Measurements from ENCODE around the gene ESF1. TPM values are rescaled to one million over a fixed set of nuclear protein-coding genes. Genes with fewer than 3 reads are reported as not detected.

ESF1 gene
- total RNA-seq, 1 experiment from 2014 or later, result 36.9 TPM

DNA sequence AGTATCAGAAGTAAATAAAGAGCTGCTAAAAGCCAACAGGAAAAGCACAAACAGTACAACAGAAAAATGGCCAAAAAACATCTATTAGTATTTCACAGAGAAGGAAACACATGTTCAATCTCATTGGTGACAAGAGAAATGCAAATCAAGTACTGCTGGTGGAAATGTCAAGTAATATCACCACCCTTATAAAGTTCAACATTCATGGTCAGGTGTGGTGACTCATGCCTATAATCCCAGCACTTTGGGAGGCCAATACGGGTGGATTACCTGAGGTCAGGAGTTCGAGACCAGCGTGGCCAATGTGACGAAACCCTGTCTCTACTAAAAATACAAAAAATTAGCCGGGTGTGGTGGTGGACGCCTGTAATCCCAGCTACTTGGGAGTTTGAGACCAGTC is 42.8 kb downstream of the ESF1 start:
- no peaks in the 10 kb centered on the region for H3K9me3 ChIP-seq (ENCODE audit: control insufficient read depth, low read depth, low read length)
- no peaks in the 10 kb centered on the region for H4K20me1 ChIP-seq (ENCODE audit: control insufficient read depth, insufficient read depth, insufficient read length)
- H3K27me3 Mint-ChIP-seq (ENCODE audit: low read depth), result no peaks in the 10 kb centered on the region
- H3K4me3 Mint-ChIP-seq, result no peak overlapping the region
- no peak overlapping the region for H3K23ac ChIP-seq (ENCODE audit: insufficient read length, low read depth, low read length)
- H3K9me3 Mint-ChIP-seq, result peaks cover 20 to 24% of the 10 kb centered on the region in 2 experiments
- no peak overlapping the region for H2BK15ac ChIP-seq (ENCODE audit: low read depth, low read length)
- no peak overlapping the region for H2BK120ac ChIP-seq (ENCODE audit: low read depth, low read length, poor library complexity, severe bottlenecking)
- no peak overlapping the region for H3K14ac ChIP-seq (ENCODE audit: insufficient read depth, low read length)
- no peaks in the 10 kb centered on the region for H3K79me1 ChIP-seq (ENCODE audit: insufficient read depth, low read depth, low read length, poor library complexity, severe bottlenecking)
- no peak overlapping the region for H3K4ac ChIP-seq (ENCODE audit: low read depth, low read length)
- H3K27ac Mint-ChIP-seq, result no peak overlapping the region
- TF ChIP-seq, protein P1, sequence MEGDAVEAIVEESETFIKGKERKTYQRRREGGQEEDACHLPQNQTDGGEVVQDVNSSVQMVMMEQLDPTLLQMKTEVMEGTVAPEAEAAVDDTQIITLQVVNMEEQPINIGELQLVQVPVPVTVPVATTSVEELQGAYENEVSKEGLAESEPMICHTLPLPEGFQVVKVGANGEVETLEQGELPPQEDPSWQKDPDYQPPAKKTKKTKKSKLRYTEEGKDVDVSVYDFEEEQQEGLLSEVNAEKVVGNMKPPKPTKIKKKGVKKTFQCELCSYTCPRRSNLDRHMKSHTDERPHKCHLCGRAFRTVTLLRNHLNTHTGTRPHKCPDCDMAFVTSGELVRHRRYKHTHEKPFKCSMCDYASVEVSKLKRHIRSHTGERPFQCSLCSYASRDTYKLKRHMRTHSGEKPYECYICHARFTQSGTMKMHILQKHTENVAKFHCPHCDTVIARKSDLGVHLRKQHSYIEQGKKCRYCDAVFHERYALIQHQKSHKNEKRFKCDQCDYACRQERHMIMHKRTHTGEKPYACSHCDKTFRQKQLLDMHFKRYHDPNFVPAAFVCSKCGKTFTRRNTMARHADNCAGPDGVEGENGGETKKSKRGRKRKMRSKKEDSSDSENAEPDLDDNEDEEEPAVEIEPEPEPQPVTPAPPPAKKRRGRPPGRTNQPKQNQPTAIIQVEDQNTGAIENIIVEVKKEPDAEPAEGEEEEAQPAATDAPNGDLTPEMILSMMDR (conservative IDR thresholded peaks at IDR 0.05), result no peak
- no peak overlapping the region for H2AK5ac ChIP-seq (ENCODE audit: insufficient read length, low read length)
- no peak overlapping the region for H3K18ac ChIP-seq (ENCODE audit: insufficient read length, low read depth, low read length)
- H3K27ac ChIP-seq (ENCODE audit: insufficient read length, low read depth, low read length), result no peak overlapping the region
- WGBS (ENCODE audit: extremely low coverage, insufficient read length, low lambda C conversion rate), result no CpG with 5 or more reads among the region's 6 CpGs
- no peak overlapping the region for H4K5ac ChIP-seq (ENCODE audit: insufficient read length, low read depth, low read length)
- no peak for DNase-seq
- H3K79me2 ChIP-seq (ENCODE audit: insufficient read depth, low read length), result no peaks in the 10 kb centered on the region
- H2BK12ac ChIP-seq (ENCODE audit: insufficient read length, low read depth, low read length), result no peak overlapping the region
- no peak overlapping the region for H3T11ph ChIP-seq (ENCODE audit: low read length)
- H2BK20ac ChIP-seq (ENCODE audit: low read depth, low read length, poor library complexity, severe bottlenecking), result no peak overlapping the region
- H2BK5ac ChIP-seq (ENCODE audit: insufficient read length, low read length), result no peak overlapping the region
- peaks cover 53 to 70% (median 60%) of the 10 kb centered on the region in 3 experiments for H3K36me3 Mint-ChIP-seq (ENCODE audit: insufficient read depth in 1 of 3, low read depth in 3 of 3)
- no peak overlapping the region for H4K8ac ChIP-seq (replicated peaks; ENCODE audit: insufficient read length, low read depth, low read length)
- no peak overlapping the region for H3K4me2 ChIP-seq (ENCODE audit: insufficient read depth, insufficient read length, low read length)
- no peak overlapping the region for H3K9ac ChIP-seq (ENCODE audit: extremely low read depth, insufficient read length, low read length)
- H3K23me2 ChIP-seq (ENCODE audit: insufficient read length, low read depth, low read length, poor library complexity, severe bottlenecking), result no peaks in the 10 kb centered on the region
- no peaks in the 10 kb centered on the region for H3K4me1 Mint-ChIP-seq
- no peaks in the 10 kb centered on the region for H3K27me3 ChIP-seq (ENCODE audit: insufficient read depth, low read length)
- H4K91ac ChIP-seq (ENCODE audit: insufficient read length, low read depth, low read length), result no peak overlapping the region
- no peak overlapping the region for H3K56ac ChIP-seq (ENCODE audit: insufficient read length, low read depth, low read length)
- H3K4me1 ChIP-seq (ENCODE audit: insufficient read depth, low read length), result no peaks in the 10 kb centered on the region
- no peak overlapping the region for H2AFZ ChIP-seq (ENCODE audit: low read length)

Data from H9 (cell line).